ENCODE data around the gene PTGES3.

Gene PTGES3

DNA sequence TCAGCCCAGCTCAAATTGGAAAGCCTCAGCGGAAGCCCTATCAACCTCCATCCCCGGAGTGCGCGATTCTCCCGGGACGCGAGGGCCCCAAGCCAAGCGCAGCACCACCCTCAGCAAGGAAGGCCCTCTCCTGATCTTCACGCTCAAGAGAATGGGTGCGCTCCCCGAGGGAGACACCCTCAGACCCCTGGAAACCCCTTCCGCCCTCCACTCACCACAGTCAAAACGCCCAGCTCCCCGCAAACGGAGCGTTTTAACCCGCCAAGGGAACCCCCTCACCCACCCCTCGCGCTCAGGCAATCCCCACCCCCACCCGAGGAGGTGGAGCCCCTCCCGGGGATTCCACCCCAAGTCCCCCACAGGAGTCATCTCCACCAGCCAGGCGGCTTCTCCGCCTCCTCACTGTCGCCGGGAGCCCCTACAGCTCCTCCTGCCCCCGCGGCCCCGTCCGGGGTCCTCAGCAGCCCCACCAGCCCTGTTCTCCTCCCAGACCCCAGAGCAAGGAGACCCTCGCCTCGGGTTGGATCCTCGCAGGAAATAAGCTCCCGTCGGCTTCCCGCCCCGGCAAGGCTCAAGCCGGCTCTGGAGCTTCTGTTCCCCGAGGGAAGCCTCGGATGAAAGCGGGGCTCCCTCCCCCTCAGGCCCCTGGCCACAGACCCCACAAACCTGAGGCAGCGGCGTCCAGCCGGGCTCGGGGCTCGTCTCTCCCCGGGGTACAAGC is 58.5 kb downstream of the PTGES3 start:
- peak; percentile 39 for DNase-seq (ENCODE audit: low spot score)

DNA sequence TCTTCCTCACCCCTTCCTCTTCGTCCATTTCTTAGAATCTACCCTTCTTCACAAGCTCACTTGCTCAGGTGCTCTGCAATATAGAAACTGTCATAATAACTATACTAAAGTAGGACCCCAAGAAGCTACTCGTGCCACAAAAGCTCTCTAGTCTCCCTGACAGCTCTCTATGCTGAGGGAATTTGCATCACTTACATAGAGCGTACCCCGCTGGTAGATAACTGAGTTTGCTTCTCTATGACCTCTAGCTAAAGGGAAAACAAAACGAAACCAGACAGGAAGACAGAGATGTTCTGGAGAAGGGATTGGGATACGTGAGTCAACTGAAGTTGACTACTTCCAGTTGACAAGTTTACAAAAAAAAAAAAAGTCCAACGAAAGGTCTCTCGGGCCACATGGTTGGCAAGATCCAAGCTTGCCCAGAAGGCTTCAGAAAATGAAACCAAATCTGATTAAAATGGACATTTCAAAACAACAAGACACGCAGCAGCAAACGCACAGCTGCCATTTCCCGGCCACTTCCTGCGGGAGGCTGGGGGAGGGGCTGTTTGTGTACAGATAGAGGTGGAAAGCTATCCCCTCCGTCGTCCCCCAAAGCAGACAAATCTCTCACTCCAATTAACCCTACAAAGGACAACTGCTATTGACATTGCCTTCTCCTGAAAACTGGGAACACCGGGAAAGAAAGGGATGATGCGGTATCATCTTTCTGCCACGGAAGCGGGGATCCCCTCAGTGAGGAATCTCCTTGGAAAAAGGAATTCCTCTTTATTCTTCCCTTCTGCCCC is 59.2 kb downstream of the PTGES3 start:
- DNase-seq (ENCODE audit: low spot score) = peak; percentile 53

DNA sequence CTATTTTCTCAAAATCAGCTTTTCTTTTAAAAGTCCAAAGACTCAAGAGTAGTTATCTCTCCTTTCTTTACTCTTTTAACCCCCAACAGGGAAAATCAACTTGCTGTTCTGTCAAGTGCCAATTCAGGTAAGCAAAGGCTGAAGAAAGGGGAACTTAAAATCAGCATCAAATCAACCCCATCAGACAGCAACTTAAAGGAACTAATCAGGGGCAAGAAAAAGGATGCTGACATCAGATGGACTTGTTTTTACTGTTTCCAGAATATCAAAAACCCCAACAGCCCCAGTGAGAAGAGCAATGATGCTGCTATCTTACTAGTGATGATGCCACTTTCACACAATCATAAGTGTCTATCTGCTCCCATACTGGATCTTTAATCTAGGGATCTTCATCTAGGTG is 61.4 kb downstream of the PTGES3 start:
- DNase-seq (ENCODE audit: low spot score) = peak; percentile 32

DNA sequence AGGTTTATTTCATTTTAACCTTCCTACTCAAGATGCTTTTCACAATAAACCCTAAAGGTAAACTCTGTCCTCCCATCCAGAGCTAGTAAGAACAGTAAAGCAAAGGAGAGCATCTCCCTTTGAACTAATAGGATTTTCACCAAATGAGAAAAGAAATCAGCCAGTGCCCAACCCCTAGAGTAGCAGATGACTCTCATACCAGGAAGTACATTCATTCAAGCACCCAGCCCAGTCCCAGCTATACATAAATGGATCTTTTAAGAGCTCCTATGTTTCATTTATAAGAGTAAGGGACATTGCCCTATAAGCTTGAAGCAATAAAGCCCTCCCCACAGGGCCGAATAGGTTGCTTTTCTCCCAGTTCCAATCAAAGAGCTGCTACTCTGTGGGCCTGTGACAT is 65.5 kb downstream of the PTGES3 start:
- DNase-seq (ENCODE audit: low spot score) = no peak

DNA sequence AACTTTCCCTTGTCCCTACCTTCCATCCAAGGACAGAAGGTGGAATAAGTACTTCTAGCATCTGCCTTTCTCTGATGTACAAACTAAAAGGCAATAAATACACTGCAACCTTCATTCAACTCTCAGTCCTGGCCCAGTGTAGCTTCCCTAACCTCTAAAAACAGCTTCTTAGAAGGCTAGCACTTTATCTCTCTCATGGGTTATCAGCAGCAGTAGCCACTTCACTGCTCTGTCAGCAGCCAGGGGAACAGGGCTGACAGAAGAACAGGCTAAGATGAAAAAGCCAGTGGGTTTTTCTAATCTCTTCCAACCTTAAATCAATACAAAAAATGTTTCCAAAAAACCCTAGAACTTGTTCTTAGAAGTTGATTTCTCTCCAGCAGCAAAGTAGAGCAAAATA is 71.2 kb downstream of the PTGES3 start:
- DNase-seq (ENCODE audit: low spot score) = no peak

DNA sequence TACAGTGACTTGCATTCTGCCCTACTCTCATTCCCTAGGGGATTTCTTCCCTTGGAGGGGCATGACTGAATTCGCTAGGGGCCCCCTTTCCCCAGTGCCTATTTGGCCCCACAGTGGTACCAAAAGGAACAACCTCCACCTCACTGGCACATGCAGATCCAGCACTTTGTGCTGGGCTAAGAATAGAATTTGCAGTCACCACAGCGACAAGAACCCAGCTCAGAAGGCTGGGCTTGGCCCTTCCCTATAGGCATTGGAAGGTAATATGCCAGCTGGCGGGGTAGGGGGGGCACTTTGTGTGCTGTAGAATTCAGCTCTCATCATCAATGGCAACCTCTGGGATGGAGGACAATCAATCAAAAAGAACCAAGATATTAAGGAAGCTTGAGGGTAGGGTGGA is 71.8 kb downstream of the PTGES3 start:
- no peak for DNase-seq (ENCODE audit: low spot score)

DNA sequence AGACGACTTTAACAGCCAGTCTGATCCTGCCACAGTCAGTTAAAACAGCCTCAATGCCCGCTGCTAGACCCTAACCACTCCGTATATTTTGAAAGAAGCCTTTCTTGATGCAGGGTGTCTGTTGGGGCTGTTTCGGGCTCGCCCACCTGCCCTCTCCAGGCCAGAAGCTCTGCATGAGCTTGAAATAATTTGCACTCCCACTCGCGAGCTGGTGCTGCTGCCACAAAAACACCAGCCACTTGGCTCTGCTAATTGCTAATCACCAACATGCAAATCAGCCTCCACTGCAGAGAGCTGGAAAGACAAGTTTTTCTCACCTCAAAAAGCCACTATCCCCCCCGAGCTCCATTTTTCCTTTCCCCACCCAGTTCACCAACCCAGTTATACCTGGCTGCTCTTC is 73.5 kb downstream of the PTGES3 start:
- no peak for DNase-seq (ENCODE audit: low spot score)

All from germinal center (tissue), 1 donor.